ENCODE measurements around the gene RPL15.

GRCh38 chr3:23934253-23934652 lies 17.3 kb downstream of the RPL15 start:
- no peak for TF ChIP-seq CTCF (IDR thresholded peaks at IDR 0.05)
- TF ChIP-seq POLR2A (IDR thresholded peaks at IDR 0.05), result no peak
